Inflammatory macrophage (primary cell): Measurements from ENCODE around the gene TXNRD2.

ENCODE experiments used
- DNase-seq, 2 donors: peaks; one replicate each; pipeline ENCODE4 v3.0.0-alpha.2; 2020 to 2022

The TXNRD2 gene

GRCh38 chr22:19965771-19966709 is 24.4 kb upstream of the TXNRD2 start:
- no peak for DNase-seq

GRCh38 chr22:19964701-19965386 is 23.2 kb upstream of the TXNRD2 start:
- no peak for DNase-seq

GRCh38 chr22:19963863-19964642 is 22.4 kb upstream of the TXNRD2 start:
- DNase-seq: no peak

- DNase-seq: peak in 1 of 2 donors; percentile 73
Measured at GRCh38 chr22:19962909-19963806, 21.5 kb upstream of the TXNRD2 start.

- peak; percentile 52 to 70 for DNase-seq
Measured at GRCh38 chr22:19962246-19962908, 20.8 kb upstream of the TXNRD2 start.

DNA sequence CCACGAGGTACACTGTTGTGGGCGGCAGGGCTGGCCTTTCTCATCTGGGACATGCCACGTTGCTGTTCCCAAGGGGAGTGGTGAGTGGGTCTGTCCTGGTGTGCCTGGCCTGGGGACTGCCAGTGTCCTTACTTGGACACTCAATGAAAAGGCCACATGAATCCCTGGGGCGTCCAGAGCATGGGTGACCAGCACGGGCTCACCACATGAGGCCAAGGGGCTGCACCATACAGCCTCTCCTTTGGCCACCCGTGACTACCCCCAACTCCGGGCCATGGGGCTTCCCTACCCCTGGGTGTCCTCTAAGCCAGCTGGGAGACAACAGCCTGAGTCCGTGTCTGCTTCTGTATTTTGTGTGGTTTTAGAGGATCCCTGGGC is 20.2 kb upstream of the TXNRD2 start:
- no peak for DNase-seq

- peak in 1 of 2 donors; percentile 22 for DNase-seq
Measured at GRCh38 chr22:19961201-19961580, 19.6 kb upstream of the TXNRD2 start.

DNA sequence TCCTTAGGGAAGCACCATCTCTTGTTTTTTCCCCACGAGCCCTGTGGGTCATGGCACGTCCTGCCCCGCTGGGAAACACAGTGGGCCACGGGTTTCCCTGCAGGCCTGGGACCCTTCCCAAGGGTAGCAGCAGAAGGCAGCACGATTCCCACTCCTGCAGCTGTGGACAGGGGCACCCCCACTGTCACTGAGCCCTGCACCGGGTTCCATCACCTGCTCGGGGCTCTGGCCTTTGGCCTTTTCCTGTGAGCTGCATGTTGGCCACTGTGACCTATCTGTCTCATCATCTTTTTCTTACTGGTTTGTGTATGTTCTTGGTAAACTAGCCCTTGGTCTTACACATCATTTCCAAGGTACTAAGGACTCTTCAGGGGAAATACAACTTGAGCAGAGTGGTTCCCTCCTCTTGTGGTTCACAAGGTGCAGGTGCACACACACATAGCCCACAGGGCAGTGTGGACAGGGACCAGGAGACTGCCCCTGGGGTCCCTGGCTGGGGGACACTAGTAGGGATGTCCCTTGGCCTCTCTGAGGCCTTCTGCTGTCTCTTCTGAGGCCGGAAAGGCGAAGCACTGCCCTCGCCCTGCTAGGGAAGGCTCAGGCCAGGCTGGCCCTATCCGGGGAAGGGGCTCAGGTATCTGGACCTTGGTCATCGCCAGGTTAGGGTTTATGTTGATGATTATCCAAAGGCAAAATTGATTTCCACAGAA is 19.0 kb upstream of the TXNRD2 start:
- DNase-seq: no peak

DNA sequence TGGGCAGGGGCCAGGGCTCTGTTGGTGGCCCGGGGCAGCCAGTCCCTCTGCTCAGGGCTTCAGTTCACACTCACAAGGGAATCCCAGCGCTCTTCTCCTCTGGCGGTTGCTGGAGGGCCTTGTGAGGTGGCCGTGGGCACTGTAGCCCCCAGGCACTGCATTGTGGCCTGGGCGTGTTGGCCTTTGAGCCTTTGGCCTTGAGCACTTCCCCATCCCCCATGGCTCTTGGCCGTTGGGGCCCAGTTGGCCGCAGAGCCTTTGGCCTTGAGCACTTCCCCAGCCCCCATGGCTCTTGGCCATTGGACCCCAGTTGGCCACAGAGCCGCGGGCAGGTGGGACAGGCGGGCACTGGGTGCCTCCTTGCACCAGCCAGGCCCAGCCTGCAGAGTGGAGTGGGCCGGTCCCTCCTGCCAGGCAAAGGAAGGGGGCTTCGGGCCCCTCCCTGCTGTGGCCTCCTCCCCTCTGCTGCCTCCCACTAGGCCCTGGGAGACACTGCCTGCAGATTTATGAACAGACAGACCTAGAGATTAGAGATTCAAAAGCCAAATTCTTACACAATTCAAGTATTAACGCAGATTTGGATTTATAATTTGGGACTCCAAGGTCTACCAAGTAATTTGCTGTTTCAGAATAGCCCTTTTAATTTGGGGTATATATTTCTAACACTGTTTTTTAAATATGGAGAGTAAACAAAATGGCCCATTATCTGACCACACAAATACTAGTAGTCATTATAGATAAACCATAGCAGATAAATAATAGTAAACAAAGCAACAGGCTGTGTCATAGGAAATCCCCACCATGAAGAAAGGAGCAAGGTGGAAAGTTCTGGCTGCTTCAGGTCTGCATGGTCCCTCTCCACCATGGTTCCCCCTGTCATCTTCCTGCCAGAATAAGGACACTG is 18.2 kb upstream of the TXNRD2 start:
- no peak for DNase-seq

DNA sequence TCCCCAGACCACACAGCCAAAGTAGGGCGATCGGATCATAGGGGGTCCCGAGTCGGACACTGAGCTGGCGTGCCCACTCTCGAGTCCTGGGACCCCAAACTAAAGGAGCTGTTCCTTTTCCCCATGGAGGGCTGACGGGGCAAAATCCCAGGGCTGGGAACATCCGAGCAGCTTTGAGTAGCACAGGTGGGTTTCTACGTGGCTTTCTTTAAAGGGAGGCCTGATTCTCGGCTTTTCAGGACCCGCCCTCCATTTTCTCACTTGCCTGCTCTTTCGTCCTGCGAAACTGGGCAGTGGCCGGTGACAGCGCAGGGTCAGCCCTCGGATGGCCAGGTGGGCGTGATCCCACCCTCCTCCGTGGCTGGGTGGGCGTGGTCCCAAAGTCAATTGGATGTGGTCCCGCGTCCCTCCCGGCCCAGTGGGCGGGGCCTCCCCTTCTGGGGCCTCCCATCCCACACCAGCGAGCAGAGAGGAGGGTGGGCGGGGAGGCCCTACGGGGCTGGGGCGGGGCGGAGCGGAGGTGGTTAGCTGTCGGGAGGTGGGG is 17.5 kb upstream of the TXNRD2 start:
- DNase-seq: peak; percentile 6 to 59

- no peak for DNase-seq
Measured at GRCh38 chr22:19958083-19959042, 16.7 kb upstream of the TXNRD2 start.

DNA sequence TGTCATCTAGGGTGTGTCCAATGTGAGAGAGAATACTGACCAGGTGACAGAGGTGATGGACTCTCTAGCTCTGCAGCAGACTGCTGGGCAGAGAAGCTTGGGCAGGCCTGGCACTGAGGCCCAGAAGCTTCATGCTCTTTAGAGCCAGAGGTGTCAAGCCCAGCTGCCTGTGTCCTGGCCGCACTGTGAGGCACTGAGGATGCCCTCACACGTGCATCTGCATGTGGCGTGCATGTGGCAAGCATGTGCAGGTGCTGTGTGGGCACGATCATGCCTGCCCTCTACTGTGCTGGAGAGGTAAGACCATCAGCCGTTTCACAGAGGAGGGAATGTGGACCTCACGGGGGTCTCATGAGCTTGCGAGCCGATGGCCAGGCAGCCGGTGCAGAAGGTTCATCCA is 15.8 kb upstream of the TXNRD2 start:
- no peak for DNase-seq

DNA sequence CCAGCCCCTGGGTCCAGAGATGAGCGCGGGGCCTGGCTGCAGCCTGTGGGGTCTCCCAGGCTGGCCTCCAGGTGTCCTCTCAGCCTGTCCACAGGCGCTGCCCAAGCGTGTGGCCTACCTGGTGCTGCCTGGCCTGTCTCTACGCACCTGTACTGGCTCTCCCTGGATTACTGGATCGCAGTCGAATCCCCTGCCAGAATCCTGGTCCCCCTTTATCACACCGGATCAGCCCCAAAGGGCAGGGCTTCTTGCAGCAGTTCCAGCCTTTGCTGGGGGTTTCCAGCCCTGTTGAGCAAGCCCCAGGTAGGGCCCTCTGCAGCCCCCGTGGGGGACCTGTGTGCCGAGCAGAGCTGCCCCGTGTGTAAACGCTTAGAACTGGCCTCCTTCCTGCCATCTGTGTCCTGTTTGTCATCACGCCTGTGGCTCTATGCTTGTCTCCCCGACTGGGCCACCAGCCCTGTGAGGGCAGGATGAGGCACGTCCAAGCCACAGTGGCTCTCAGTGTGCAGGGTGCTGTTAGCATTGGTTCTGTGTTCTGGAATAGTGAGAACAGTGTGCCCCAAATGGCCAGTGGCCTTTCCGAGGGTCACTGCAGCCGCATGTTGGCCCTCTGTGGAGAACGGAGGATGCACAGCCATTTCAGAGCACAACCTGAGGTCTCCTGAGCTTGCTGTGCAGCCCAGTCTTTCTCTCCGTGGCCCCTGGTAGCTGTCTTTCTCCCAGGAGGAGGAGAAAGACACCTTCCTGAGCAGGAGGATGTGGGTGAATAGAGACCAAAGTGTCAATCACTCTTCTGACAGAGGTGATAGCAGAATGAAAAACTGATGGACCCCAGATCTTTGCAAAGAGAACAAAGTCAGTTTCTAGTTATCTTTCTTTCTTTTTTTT is 13.9 kb upstream of the TXNRD2 start:
- DNase-seq: no peak

DNA sequence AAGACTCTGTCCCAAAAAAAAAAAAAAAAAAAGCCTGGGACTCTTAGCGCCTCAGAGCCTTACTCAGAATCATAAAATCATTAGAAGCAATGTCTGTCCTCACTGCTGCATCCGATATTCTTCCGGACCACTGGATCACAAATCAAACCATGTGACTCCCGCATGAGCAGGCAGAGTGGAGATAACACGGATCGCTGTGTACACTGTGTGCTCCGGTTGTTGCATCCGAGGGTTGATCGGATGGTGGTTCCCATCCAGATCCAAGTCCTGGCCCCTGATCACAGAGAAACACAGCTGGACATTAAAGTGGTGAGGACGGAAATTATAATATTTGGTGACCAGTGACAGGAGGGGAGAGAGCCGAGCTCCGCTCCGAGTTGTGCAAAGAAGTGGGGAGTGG is 9.7 kb upstream of the TXNRD2 start:
- DNase-seq: no peak

DNA sequence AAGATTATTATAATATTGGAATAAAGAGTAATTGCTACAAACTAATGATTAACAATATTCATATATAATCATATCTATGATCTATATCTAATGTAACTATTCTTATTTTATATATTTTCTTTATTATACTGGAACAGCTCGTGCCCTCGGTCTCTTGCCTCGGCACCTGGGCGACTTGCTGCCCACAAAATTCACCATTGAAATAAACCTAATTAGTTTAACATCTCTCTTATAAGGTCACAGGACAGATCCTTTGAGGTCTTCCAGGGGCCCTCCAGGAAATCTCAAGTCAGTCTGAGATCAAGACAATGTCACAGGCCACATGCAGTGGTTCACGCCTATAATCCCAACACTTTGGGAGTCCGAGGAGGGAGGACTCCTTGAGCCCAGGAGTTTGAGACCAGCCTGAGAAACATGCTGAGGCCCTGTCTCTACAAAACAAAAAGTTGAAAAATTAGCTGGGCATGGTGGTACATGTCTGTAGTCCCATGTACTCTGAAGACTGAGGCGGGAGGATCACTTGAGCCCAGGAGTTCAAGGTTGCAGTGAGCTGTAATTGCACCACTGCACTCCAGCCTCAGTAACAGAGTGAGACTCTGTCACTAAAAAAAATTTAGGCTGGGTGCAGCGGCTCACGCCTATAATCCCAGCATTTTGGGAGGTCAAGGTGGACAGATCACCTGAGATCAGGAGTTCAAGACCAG is 6.6 kb upstream of the TXNRD2 start:
- DNase-seq: no peak
